SK-N-SH (cell line): ENCODE measurements around the gene MAPT. TPM values are rescaled to one million over a fixed set of nuclear protein-coding genes. Genes with fewer than 3 reads are reported as not detected.

ENCODE experiments used
- CTCF ChIA-PET: fragments of 300-600, 350-600 bp; formaldehyde crosslinking; extraction: SDS; loops from one replicate; lab custom pipeline; 2021; lab: Yijun Ruan, JAX
- POLR2A ChIA-PET: fragments of 350-600 bp; sonication (Branson Sonifier 250); formaldehyde crosslinking; extraction: SDS; loops from one replicate; lab custom pipeline; 2020; ENCODE audit warnings: antibody characterized with exemption, inconsistent platforms; lab: Yijun Ruan, JAX
- DNase-seq: peaks from one replicate; pipeline ENCODE4 v3.0.0; 2012
- H2AFZ ChIP-seq: fragments of 200-600 bp; sonication (generic); 2 replicates; pipeline ENCODE4 v1.8.1; 2016; ENCODE audit warnings: antibody characterized with exemption, mild to moderate bottlenecking, low read depth
- H3F3A ChIP-seq: fragments of 200-600 bp; sonication (generic); replicated peaks from 2 replicates; pipeline ENCODE3; 2016; ENCODE audit warnings: antibody characterized with exemption, mild to moderate bottlenecking; ENCODE audit not compliant: insufficient read depth
- H3K27ac ChIP-seq, 2 experiments: fragments of 200-500 bp in 1 of 2; fragments of 200-600 bp in 1 of 2; sonication (Bioruptor generic) in 1 of 2; sonication (generic), shearing (Covaris generic) in 1 of 2; 2 replicates each; pipeline versions ENCODE4 v1.5.1 to v1.6.1; 2014 to 2016; ENCODE audit warnings: low read depth in 2 of 2, inconsistent platforms in 1 of 2, low read length in 1 of 2, mild to moderate bottlenecking in 1 of 2, mixed read lengths in 1 of 2
- H3K27me3 ChIP-seq: fragments of 200-600 bp; sonication (generic), shearing (Covaris generic); 2 replicates; pipeline ENCODE4 v1.6.1; 2016; ENCODE audit warnings: mixed run types; ENCODE audit not compliant: insufficient read depth
- H3K36me3 ChIP-seq, 2 experiments: fragments of 200-500 bp in 1 of 2; fragments of 200-600 bp in 1 of 2; sonication (Bioruptor generic) in 1 of 2; sonication (generic) in 1 of 2; replicated peaks in 1 of 2; 2 replicates each; pipeline versions ENCODE3 to v1.5.1; 2014 to 2016; ENCODE audit warnings: low read length in 1 of 2, mild to moderate bottlenecking in 1 of 2; ENCODE audit not compliant: insufficient read depth in 2 of 2, control insufficient read depth in 1 of 2
- H3K4me1 ChIP-seq, 2 experiments: fragments of 200-500 bp in 1 of 2; fragments of 200-600 bp in 1 of 2; sonication (Bioruptor generic) in 1 of 2; sonication (generic), shearing (Covaris generic) in 1 of 2; 2 replicates each; pipeline versions ENCODE4 v1.5.1 to v1.6.1; 2014 to 2016; ENCODE audit warnings: low read depth in 1 of 2, low read length in 1 of 2, mixed run types in 1 of 2; ENCODE audit not compliant: insufficient read depth in 2 of 2, control insufficient read depth in 1 of 2
- H3K4me2 ChIP-seq: fragments of 200-600 bp; sonication (generic), shearing (Covaris generic); 2 replicates; pipeline ENCODE4 v1.6.1; 2017; ENCODE audit warnings: mixed run types
- H3K4me3 ChIP-seq, 2 experiments: fragments of 200-500 bp in 1 of 2; fragments of 200-600 bp in 1 of 2; sonication (Bioruptor generic) in 1 of 2; sonication (generic), shearing (Covaris generic) in 1 of 2; 2 replicates each; pipeline versions ENCODE4 v1.5.1 to v1.8.1; 2014 to 2016; ENCODE audit warnings: low read depth in 2 of 2, inconsistent platforms in 1 of 2, low read length in 1 of 2, mild to moderate bottlenecking in 1 of 2, mixed read lengths in 1 of 2, moderate library complexity in 1 of 2
- H3K79me2 ChIP-seq: fragments of 200-600 bp; sonication (generic); 2 replicates; pipeline ENCODE4 v1.8.1; 2017; ENCODE audit warnings: mild to moderate bottlenecking; ENCODE audit not compliant: insufficient read depth
- H3K9ac ChIP-seq: fragments of 200-600 bp; sonication (generic); 2 replicates; pipeline ENCODE4 v1.6.1; 2017; ENCODE audit warnings: mixed run types
- H3K9me2 ChIP-seq: fragments of 200-600 bp; sonication (generic); 2 replicates; pipeline ENCODE4 v1.6.1; 2017; ENCODE audit warnings: mixed run types
- H3K9me3 ChIP-seq: fragments of 200-600 bp; sonication (generic); 2 replicates; pipeline ENCODE4 v1.6.1; 2017; ENCODE audit warnings: mixed run types, mild to moderate bottlenecking, moderate library complexity
- H4K20me1 ChIP-seq: fragments of 200-600 bp; sonication (generic); 2 replicates; pipeline ENCODE4 v1.6.1; 2017; ENCODE audit warnings: mild to moderate bottlenecking, mixed run types; ENCODE audit not compliant: insufficient read depth
- EZH2phosphoT487 ChIP-seq: fragments of 200-600 bp; sonication (generic); IDR thresholded peaks from 2 replicates; pipeline ENCODE4 v1.6.1; 2017; ENCODE audit warnings: low read depth, mixed run types, mild to moderate bottlenecking, antibody characterized with exemption, moderate library complexity, borderline replicate concordance
- FOXM1 ChIP-seq: IDR thresholded peaks from 2 replicates; pipeline ENCODE4 v1.4.0; 2012; ENCODE audit warnings: low read depth, mild to moderate bottlenecking
- GABPA ChIP-seq: IDR thresholded peaks from 2 replicates; pipeline ENCODE4 v1.4.0; 2012; ENCODE audit warnings: low read depth, mild to moderate bottlenecking
- MXI1 ChIP-seq: IDR thresholded peaks from 2 replicates; pipeline ENCODE4 v1.6.1; 2012; ENCODE audit warnings: mild to moderate bottlenecking, low read depth, low read length, improper control_type of control experiment
- SMC3 ChIP-seq: IDR thresholded peaks from 2 replicates; pipeline ENCODE4 v1.6.1; 2012; ENCODE audit warnings: low read depth, low read length, improper control_type of control experiment
- WGBS: methylation state at CpG from one replicate; pipeline ENCODE4 v1.1.6; 2017; ENCODE audit warnings: low lambda C conversion rate; 5-methylcytosine and 5-hydroxymethylcytosine counted together
- polyA plus RNA-seq, 3 experiments: library from polyadenylated mRNA; depleted of rRNA; stranded (reverse); fragments of >200 nt; gene quantifications; 2 replicates each; pipeline ENCODE4 v1.2.3, GENCODE V29; 2012
- TF ChIP-seq, protein P1 (sequence below): fragments of 150-350 bp; IDR thresholded peaks from 2 replicates; pipeline ENCODE4 v1.6.1; 2016; ENCODE audit warnings: mild to moderate bottlenecking, low read depth, low read length
- TF ChIP-seq, protein P2 (sequence below): IDR thresholded peaks from 2 replicates; pipeline ENCODE4 v1.4.0; 2012; ENCODE audit warnings: low read depth
- TF ChIP-seq, protein P3 (sequence below): IDR thresholded peaks from 2 replicates; pipeline ENCODE4 v1.4.0; 2012; ENCODE audit warnings: low read depth, borderline replicate concordance
- TF ChIP-seq, protein P4 (sequence below): IDR thresholded peaks from 2 replicates; pipeline ENCODE4 v1.6.1; 2012; ENCODE audit warnings: mild to moderate bottlenecking, low read depth, low read length, moderate library complexity

Gene MAPT
- polyA plus RNA-seq, 1 of the 3 experiments (the other 2 are of a cell fraction): 0.74 TPM

DNA sequence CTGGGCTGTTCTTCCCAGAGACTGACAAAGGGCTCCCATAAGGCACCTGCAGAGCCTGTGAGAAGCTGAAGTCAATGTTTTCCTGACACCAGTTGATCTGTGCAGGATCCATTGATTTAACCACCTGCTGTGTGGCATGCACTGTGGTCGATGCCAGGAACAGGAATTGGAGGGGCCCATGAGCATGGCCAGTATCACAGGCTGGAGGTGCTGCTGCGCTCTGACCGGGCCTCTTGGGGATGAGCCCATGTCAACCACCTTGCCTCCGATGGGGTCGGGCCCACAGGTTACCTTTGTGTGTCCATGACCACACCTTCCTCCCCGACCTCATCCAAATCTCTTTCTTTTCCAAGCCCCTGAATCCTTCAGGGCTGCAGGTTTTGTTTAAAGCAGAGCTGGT, 86.5 kb downstream of the MAPT start:
- POLR2A ChIA-PET: no interaction called here
- Histone ChIP-seq H3F3A (no peaks in the 10 kb centered on the region), H3K79me2 (no peaks in the 10 kb centered on the region), H3K4me1 (no peaks in the 10 kb centered on the region; a peak in 1 of 4 replicates)
- CTCF ChIA-PET: interaction anchor here (1.0 to 1.3 kb wide), 2 partner anchors 21 to 23 kb away, joined by 3 to 5 read pairs; no protein-coding TSS in a partner anchor
- no peak for TF ChIP-seq GABPA
- TF ChIP-seq, protein P1, sequence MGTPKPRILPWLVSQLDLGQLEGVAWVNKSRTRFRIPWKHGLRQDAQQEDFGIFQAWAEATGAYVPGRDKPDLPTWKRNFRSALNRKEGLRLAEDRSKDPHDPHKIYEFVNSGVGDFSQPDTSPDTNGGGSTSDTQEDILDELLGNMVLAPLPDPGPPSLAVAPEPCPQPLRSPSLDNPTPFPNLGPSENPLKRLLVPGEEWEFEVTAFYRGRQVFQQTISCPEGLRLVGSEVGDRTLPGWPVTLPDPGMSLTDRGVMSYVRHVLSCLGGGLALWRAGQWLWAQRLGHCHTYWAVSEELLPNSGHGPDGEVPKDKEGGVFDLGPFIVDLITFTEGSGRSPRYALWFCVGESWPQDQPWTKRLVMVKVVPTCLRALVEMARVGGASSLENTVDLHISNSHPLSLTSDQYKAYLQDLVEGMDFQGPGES: no peak
- TF ChIP-seq EZH2phosphoT487: no peak
- no peak for TF ChIP-seq FOXM1
- TF ChIP-seq, protein P2, sequence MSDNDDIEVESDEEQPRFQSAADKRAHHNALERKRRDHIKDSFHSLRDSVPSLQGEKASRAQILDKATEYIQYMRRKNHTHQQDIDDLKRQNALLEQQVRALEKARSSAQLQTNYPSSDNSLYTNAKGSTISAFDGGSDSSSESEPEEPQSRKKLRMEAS: no peak
- TF ChIP-seq, protein P3, sequence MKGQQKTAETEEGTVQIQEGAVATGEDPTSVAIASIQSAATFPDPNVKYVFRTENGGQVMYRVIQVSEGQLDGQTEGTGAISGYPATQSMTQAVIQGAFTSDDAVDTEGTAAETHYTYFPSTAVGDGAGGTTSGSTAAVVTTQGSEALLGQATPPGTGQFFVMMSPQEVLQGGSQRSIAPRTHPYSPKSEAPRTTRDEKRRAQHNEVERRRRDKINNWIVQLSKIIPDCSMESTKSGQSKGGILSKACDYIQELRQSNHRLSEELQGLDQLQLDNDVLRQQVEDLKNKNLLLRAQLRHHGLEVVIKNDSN: no peak
- TF ChIP-seq, protein P4, sequence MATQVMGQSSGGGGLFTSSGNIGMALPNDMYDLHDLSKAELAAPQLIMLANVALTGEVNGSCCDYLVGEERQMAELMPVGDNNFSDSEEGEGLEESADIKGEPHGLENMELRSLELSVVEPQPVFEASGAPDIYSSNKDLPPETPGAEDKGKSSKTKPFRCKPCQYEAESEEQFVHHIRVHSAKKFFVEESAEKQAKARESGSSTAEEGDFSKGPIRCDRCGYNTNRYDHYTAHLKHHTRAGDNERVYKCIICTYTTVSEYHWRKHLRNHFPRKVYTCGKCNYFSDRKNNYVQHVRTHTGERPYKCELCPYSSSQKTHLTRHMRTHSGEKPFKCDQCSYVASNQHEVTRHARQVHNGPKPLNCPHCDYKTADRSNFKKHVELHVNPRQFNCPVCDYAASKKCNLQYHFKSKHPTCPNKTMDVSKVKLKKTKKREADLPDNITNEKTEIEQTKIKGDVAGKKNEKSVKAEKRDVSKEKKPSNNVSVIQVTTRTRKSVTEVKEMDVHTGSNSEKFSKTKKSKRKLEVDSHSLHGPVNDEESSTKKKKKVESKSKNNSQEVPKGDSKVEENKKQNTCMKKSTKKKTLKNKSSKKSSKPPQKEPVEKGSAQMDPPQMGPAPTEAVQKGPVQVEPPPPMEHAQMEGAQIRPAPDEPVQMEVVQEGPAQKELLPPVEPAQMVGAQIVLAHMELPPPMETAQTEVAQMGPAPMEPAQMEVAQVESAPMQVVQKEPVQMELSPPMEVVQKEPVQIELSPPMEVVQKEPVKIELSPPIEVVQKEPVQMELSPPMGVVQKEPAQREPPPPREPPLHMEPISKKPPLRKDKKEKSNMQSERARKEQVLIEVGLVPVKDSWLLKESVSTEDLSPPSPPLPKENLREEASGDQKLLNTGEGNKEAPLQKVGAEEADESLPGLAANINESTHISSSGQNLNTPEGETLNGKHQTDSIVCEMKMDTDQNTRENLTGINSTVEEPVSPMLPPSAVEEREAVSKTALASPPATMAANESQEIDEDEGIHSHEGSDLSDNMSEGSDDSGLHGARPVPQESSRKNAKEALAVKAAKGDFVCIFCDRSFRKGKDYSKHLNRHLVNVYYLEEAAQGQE: no peak
- TF ChIP-seq, all 33 proteins: peak for 0
- Histone ChIP-seq H2AFZ (no peak overlapping the region), H3K36me3 (no peaks in the 10 kb centered on the region), H4K20me1 (no peaks in the 10 kb centered on the region), H3K4me3 (no peak overlapping the region), H3K27me3 (peaks cover 7% of the 10 kb centered on the region; the same call in 1 of the 2 replicates), H3K9me3 (no peaks in the 10 kb centered on the region), H3K9ac (no peak overlapping the region), H3K27ac (no peak overlapping the region), H3K4me2 (no peak overlapping the region), H3K9me2 (no peaks in the 10 kb centered on the region)
- no peak for DNase-seq
- whole genome bisulfite sequencing: 70% methylated on average over 6 of the region's 6 CpGs

DNA sequence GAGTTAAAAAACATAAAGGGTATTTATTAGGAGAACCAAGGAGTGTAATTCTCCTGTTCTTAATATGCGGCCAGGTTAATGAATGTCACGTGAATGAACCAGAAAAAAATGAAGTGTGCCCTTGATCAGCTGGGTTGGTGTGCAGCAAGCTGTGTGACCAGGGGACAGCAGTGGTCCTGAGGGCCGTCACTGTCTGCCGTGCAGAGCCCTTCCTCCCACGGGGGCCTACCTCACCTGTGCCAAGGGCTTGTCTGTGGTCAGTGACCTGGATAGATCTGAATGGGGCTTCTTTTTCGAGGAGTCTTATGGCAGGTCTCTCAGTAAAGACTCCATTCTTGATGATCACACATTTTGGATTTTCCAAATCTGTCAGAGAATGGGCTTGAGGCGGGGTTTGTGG, 87.0 kb downstream of the MAPT start:
- ChIA-PET CTCF (interaction anchor here (1.0 to 1.3 kb wide), 2 partner anchors 20 to 22 kb away, joined by 3 to 5 read pairs; no protein-coding TSS in a partner anchor), POLR2A (no interaction called here)
- TF ChIP-seq, protein P4: no peak
- TF ChIP-seq MXI1 (no peak), SMC3 (no peak)
- TF ChIP-seq, protein P3: no peak
- Histone ChIP-seq H3K27ac (no peak overlapping the region), H3K4me3 (no peak overlapping the region), H3K9ac (no peak overlapping the region), H2AFZ (no peak overlapping the region), H3K9me3 (no peaks in the 10 kb centered on the region), H3K27me3 (peaks cover 7% of the 10 kb centered on the region; the same call in 1 of the 2 replicates), H3K79me2 (no peaks in the 10 kb centered on the region), H3K4me2 (no peak overlapping the region), H3K4me1 (no peaks in the 10 kb centered on the region; a peak in 1 of 4 replicates), H4K20me1 (no peaks in the 10 kb centered on the region), H3K36me3 (no peaks in the 10 kb centered on the region), H3F3A (no peaks in the 10 kb centered on the region), H3K9me2 (no peaks in the 10 kb centered on the region)
- WGBS: 57% methylated on average over 7 of the region's 7 CpGs
- no peak for DNase-seq
